GM23338 (cell line): ENCODE results near the gene CNTNAP2. TPM values are rescaled to one million over a fixed set of nuclear protein-coding genes. Genes with fewer than 3 reads are reported as not detected.

Experiments used
- ATAC-seq: fragments of 200-7000 bp; cut with Tn5 transposase; 3 replicates; pipeline ENCODE4 v1.9.1; 2020
- DNase-seq: peaks from one replicate; pipeline ENCODE4 v3.0.0-alpha.2; 2015; ENCODE audit warnings: low spot score
- H2AFZ ChIP-seq: fragments of 200-600 bp; sonication (generic); 2 replicates; pipeline ENCODE4 v1.8.0; 2016; ENCODE audit warnings: antibody characterized with exemption, mild to moderate bottlenecking, moderate library complexity
- H3F3A ChIP-seq: fragments of 200-600 bp; sonication (generic); replicated peaks from 2 replicates; pipeline ENCODE4 v1.8.0; 2017; ENCODE audit warnings: antibody characterized with exemption, mixed run types, low read depth
- H3K27ac ChIP-seq: fragments of 200-600 bp; sonication (generic); 2 replicates; pipeline ENCODE4 v1.6.1; 2016; ENCODE audit warnings: low read depth
- H3K27me3 ChIP-seq: fragments of 200-600 bp; sonication (generic); 2 replicates; pipeline ENCODE4 v1.8.0; 2016; ENCODE audit warnings: mild to moderate bottlenecking, mixed run types, moderate library complexity; ENCODE audit not compliant: insufficient read depth
- H3K36me3 ChIP-seq: fragments of 200-600 bp; sonication (generic); 2 replicates; pipeline ENCODE4 v1.8.0; 2016; ENCODE audit warnings: mild to moderate bottlenecking; ENCODE audit not compliant: insufficient read depth
- H3K4me1 ChIP-seq: fragments of 200-600 bp; sonication (generic); 2 replicates; pipeline ENCODE4 v1.8.0; 2016; ENCODE audit warnings: mild to moderate bottlenecking, moderate library complexity; ENCODE audit not compliant: insufficient read depth
- H3K4me2 ChIP-seq: fragments of 200-600 bp; sonication (generic); 2 replicates; pipeline ENCODE4 v1.7.1; 2017; ENCODE audit warnings: mixed run types
- H3K4me3 ChIP-seq: fragments of 200-600 bp; sonication (generic); 2 replicates; pipeline ENCODE4 v1.6.1; 2016; ENCODE audit warnings: mixed run types
- H3K79me2 ChIP-seq: fragments of 200-600 bp; sonication (generic); replicated peaks from 2 replicates; pipeline ENCODE4 v1.8.0; 2017; ENCODE audit warnings: mild to moderate bottlenecking; ENCODE audit not compliant: insufficient read depth
- H3K9me2 ChIP-seq: fragments of 200-600 bp; sonication (generic); 2 replicates; pipeline ENCODE4 v1.8.0; 2017; ENCODE audit not compliant: insufficient read depth
- H4K20me1 ChIP-seq: fragments of 200-600 bp; sonication (generic); replicated peaks from 2 replicates; pipeline ENCODE4 v1.8.0; 2017; ENCODE audit warnings: mild to moderate bottlenecking; ENCODE audit not compliant: insufficient read depth
- H3K27ac Mint-ChIP-seq: 2 replicates; pipeline ENCODE4 v1.8.0; 2020; ENCODE audit warnings: inconsistent platforms, mild to moderate bottlenecking, moderate library complexity, mixed read lengths
- H3K27me3 Mint-ChIP-seq: 3 replicates; pipeline ENCODE4 v1.8.0; 2022; ENCODE audit warnings: low read depth, mild to moderate bottlenecking, moderate library complexity, mixed read lengths, inconsistent platforms; ENCODE audit not compliant: insufficient read depth, poor library complexity
- H3K36me3 Mint-ChIP-seq: 3 replicates; pipeline ENCODE4 v1.8.0; 2021; ENCODE audit warnings: low read depth, mild to moderate bottlenecking, inconsistent platforms, moderate library complexity, mixed read lengths
- H3K4me1 Mint-ChIP-seq: 3 replicates; pipeline ENCODE4 v1.8.0; 2020; ENCODE audit warnings: mild to moderate bottlenecking, inconsistent platforms, mixed read lengths
- H3K4me3 Mint-ChIP-seq: 3 replicates; pipeline ENCODE4 v1.8.0; 2021; ENCODE audit warnings: moderate library complexity, mild to moderate bottlenecking, inconsistent platforms, mixed read lengths
- H3K9me3 Mint-ChIP-seq: 3 replicates; pipeline ENCODE4 v1.8.0; 2020; ENCODE audit warnings: moderate library complexity, mild to moderate bottlenecking, inconsistent platforms, mixed read lengths
- CREB1 ChIP-seq: fragments of 250-450 bp; sonication (Bioruptor Pico); IDR thresholded peaks from 2 replicates; pipeline ENCODE4 v1.5.0; 2020; ENCODE audit warnings: low read depth, mild to moderate bottlenecking, moderate library complexity
- CTCF ChIP-seq, 2 experiments: fragments of 200-600 bp in 1 of 2; sonication (generic) in 1 of 2; conservative IDR thresholded peaks; 2 replicates each; pipeline versions ENCODE4 v1.5.1 to v1.6.1; 2016 to 2017; ENCODE audit warnings: antibody characterized with exemption in 2 of 2, low read depth in 2 of 2, mild to moderate bottlenecking in 2 of 2, moderate library complexity in 1 of 2
- ETS1 ChIP-seq: IDR thresholded peaks from 2 replicates; pipeline ENCODE4 v1.6.1; 2016; ENCODE audit warnings: antibody characterized with exemption
- EZH2 ChIP-seq: fragments of 200-600 bp; sonication (generic); IDR thresholded peaks from one replicate; pipeline ENCODE4 v1.8.0; 2017; ENCODE audit warnings: antibody characterized with exemption, mild to moderate bottlenecking, low read depth; ENCODE audit not compliant: unreplicated experiment
- EZH2phosphoT487 ChIP-seq: fragments of 200-600 bp; sonication (generic); IDR thresholded peaks from one replicate; pipeline ENCODE4 v1.8.1; 2018; ENCODE audit warnings: antibody characterized with exemption; ENCODE audit not compliant: unreplicated experiment
- JUNB ChIP-seq: IDR thresholded peaks from one replicate; pipeline ENCODE4 v1.6.1; 2016; ENCODE audit warnings: antibody characterized with exemption; ENCODE audit not compliant: unreplicated experiment
- NANOG ChIP-seq: IDR thresholded peaks from 2 replicates; pipeline ENCODE4 v1.6.1; 2016; ENCODE audit warnings: antibody characterized with exemption, borderline replicate concordance
- POLR2AphosphoS5 ChIP-seq: IDR thresholded peaks from 2 replicates; pipeline ENCODE4 v1.6.1; 2016; ENCODE audit warnings: antibody characterized with exemption, low read depth
- REST ChIP-seq: IDR thresholded peaks from one replicate; pipeline ENCODE4 v1.6.1; 2018; ENCODE audit warnings: antibody characterized with exemption; ENCODE audit not compliant: unreplicated experiment
- STAT1 ChIP-seq: IDR thresholded peaks from one replicate; pipeline ENCODE4 v1.6.1; 2016; ENCODE audit warnings: antibody characterized with exemption; ENCODE audit not compliant: unreplicated experiment
- ZNF114 ChIP-seq: fragments of 250-450 bp; sonication (Bioruptor Pico); IDR thresholded peaks from 2 replicates; pipeline ENCODE4 v1.5.0; 2020; ENCODE audit warnings: mild to moderate bottlenecking, moderate library complexity
- ZNF331 ChIP-seq: fragments of 250-450 bp; sonication (Bioruptor Pico); IDR thresholded peaks from 2 replicates; pipeline ENCODE4 v1.5.0; 2020; ENCODE audit warnings: low read depth, mild to moderate bottlenecking, moderate library complexity
- ZNF462 ChIP-seq: fragments of 250-450 bp; sonication (Bioruptor Pico); IDR thresholded peaks from 2 replicates; pipeline ENCODE4 v1.5.0; 2020; ENCODE audit warnings: mild to moderate bottlenecking, moderate library complexity
- polyA plus RNA-seq: library from polyadenylated mRNA; unstranded; fragments of >200 nt; fragmentation: Nextera tagmentation; extraction: Ambion mirVana; gene quantifications from 2 replicates; pipeline ENCODE4 v1.2.1, GENCODE V29; 2016
- total RNA-seq: library from RNA; depleted of rRNA; stranded (reverse); fragments of >200 nt; shearing (Covaris generic); gene quantifications from 2 replicates; pipeline ENCODE4 v1.2.3, GENCODE V29; 2014

The CNTNAP2 gene
- total and polyA plus RNA-seq, 2 experiments from 2014 or later: 38.2 to 61.3 TPM

GRCh38 chr7:148379677-148380076 lies 2263.1 kb downstream of the CNTNAP2 start:
- no peaks in the 10 kb centered on the region for H3K27me3 Mint-ChIP-seq
- Histone ChIP-seq H3K79me2 (no peaks in the 10 kb centered on the region), H3K9me2 (no peaks in the 10 kb centered on the region), H3F3A (no peaks in the 10 kb centered on the region), H2AFZ (no peak overlapping the region), H4K20me1 (no peaks in the 10 kb centered on the region), H3K27me3 (no peaks in the 10 kb centered on the region), H3K4me3 (no peak overlapping the region), H3K36me3 (no peaks in the 10 kb centered on the region; the same call in 1 of the 2 replicates), H3K4me2 (0 out of 2 replicates have a peak overlapping the region, but pooled peaks have one; percentile 3), H3K4me1 (peaks cover 11% of the 10 kb centered on the region), H3K27ac (0 out of 2 replicates have a peak overlapping the region, but pooled peaks have one; percentile 24)
- peak overlapping the region; percentile 87 for H3K27ac Mint-ChIP-seq
- H3K4me1 Mint-ChIP-seq: peaks cover 11% of the 10 kb centered on the region
- peaks cover 6% of the 10 kb centered on the region for H3K9me3 Mint-ChIP-seq
- H3K36me3 Mint-ChIP-seq: peaks cover 29% of the 10 kb centered on the region
- ATAC-seq: peak; percentile 56
- no peak overlapping the region for H3K4me3 Mint-ChIP-seq
- peak; percentile 45 for DNase-seq
- TF ChIP-seq ETS1: no peak
- no peak for TF ChIP-seq EZH2phosphoT487
- no peak for TF ChIP-seq STAT1
- TF ChIP-seq REST: no peak
- TF ChIP-seq ZNF331 (CRISPR knock-in tag): no peak
- no peak for TF ChIP-seq CREB1
- no peak for TF ChIP-seq ZNF462 (CRISPR knock-in tag)
- no peak for TF ChIP-seq ZNF114 (CRISPR knock-in tag)
- TF ChIP-seq EZH2: no peak
- TF ChIP-seq NANOG: no peak
- TF ChIP-seq POLR2AphosphoS5: no peak
- TF ChIP-seq JUNB: no peak
- TF ChIP-seq CTCF (conservative IDR thresholded peaks at IDR 0.05; ENCODE audit: low read depth in 2 of 2): no peak
